Mucosa of gallbladder (tissue), 1 donor: ENCODE measurements around the gene NME3. TPM values are rescaled to one million over a fixed set of nuclear protein-coding genes. Genes with fewer than 3 reads are reported as not detected.
"Not testable (repeated sequence)": the region's sequence is repeated elsewhere in the genome, so short reads cannot be mapped to it uniquely, and the experiment has no call there.

ENCODE experiments used
- DNase-seq: peaks from one replicate; pipeline ENCODE4 v3.0.0-alpha.2; 2020; ENCODE audit warnings: low spot score
- total RNA-seq: library from RNA; stranded (reverse); gene quantifications from one replicate; pipeline ENCODE4 v1.2.1, GENCODE V29; 2021
- donor health status: DM: no; HTN: no; CAD: no.

Gene NME3
- total RNA-seq, 1 donor from 2014 or later: 129 TPM

- no peak for DNase-seq
Observed at GRCh38 chr16:1747934-1748333, 23.4 kb downstream of the NME3 start.

GRCh38 chr16:1746693-1747195, 24.6 kb downstream of the NME3 start:
- DNase-seq: no peak

- DNase-seq: no peak
Observed at GRCh38 chr16:1745900-1746692, 25.2 kb downstream of the NME3 start.

- DNase-seq: no peak
Observed at GRCh38 chr16:1745181-1745899, 26.0 kb downstream of the NME3 start.

- DNase-seq: no peak
Observed at GRCh38 chr16:1744338-1744840, 27.0 kb downstream of the NME3 start.

- no peak for DNase-seq
Observed at GRCh38 chr16:1743376-1744337, 27.7 kb downstream of the NME3 start.

GRCh38 chr16:1741553-1742165, 29.7 kb downstream of the NME3 start:
- DNase-seq: no peak

- DNase-seq: no peak
Observed at GRCh38 chr16:1740781-1741490, 30.4 kb downstream of the NME3 start.

GRCh38 chr16:1740234-1740633, 31.1 kb downstream of the NME3 start:
- DNase-seq: no peak

- no peak for DNase-seq
Observed at GRCh38 chr16:1734816-1735215, 36.5 kb downstream of the NME3 start.

GRCh38 chr16:1734123-1734522, 37.2 kb downstream of the NME3 start:
- no peak for DNase-seq

GRCh38 chr16:1732551-1732987, 38.8 kb downstream of the NME3 start:
- DNase-seq: not testable (repeated sequence)

GRCh38 chr16:1732071-1732470, 39.3 kb downstream of the NME3 start:
- no peak for DNase-seq

- no peak for DNase-seq
Observed at GRCh38 chr16:1731603-1732002, 39.7 kb downstream of the NME3 start.

- DNase-seq: no peak
Observed at GRCh38 chr16:1731073-1731472, 40.3 kb downstream of the NME3 start.

- no peak for DNase-seq
Observed at GRCh38 chr16:1729445-1729844, 41.9 kb downstream of the NME3 start.

GRCh38 chr16:1729026-1729425, 42.3 kb downstream of the NME3 start:
- DNase-seq: no peak

- no peak for DNase-seq
Observed at GRCh38 chr16:1727651-1728624, 43.4 kb downstream of the NME3 start.
